ENCODE data around the gene PSMB5. TPM values are rescaled to one million over a fixed set of nuclear protein-coding genes. Genes with fewer than 3 reads are reported as not detected.

The PSMB5 gene
- total RNA-seq, 1 donor from 2014 or later, result 183 TPM

DNA sequence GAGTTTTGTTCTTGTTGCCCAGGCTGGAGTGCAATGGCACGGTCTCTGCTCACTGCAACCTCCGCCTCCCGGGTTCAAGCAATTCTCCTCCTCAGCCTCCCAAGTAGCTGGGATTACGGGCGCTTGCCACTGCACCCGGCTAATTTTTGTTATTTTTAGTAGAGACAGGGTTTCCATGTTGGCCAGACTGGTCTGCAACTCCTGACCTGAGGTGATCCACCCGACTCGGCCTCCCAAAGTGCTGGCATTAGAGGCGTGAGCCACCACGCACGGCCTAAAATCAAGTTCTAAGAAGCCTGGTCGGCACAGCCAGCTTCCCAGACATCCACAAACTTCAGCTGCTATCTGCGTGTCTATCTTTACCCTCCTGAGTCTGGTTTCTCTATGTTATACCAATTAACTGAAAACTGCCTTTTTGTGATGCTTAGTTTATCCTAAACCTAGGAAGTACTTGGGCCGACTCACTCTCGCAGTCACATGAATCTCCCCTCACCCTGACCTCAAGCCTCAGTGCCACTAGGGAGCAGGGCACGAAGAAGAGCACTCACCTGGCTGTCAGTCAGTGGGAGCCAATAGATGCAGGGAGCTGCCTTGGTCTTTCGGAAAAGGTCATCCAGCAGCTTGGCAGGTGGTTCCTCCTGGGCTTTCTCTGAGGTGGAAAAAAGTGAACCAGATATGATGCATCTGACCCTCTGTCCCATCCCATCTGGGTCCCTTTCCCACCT is 26.0 kb upstream of the PSMB5 start:
- no peak overlapping the region for H3K9ac ChIP-seq (ENCODE audit: low read depth in 1 of 3, low read length in 3 of 3)
- no peaks in the 10 kb centered on the region for H3K9me3 ChIP-seq (ENCODE audit: control insufficient read depth in 3 of 3, low read length in 3 of 3)
- peaks cover 14 to 27% (median 18%) of the 10 kb centered on the region in 3 donors for H3K4me1 ChIP-seq (ENCODE audit: control insufficient read depth in 3 of 3, insufficient read depth in 3 of 3, low read length in 3 of 3)
- H3K27me3 ChIP-seq (ENCODE audit: control insufficient read depth in 3 of 3, insufficient read depth in 3 of 3, low read length in 3 of 3), result no peaks in the 10 kb centered on the region
- peaks cover 53 to 60% (median 57%) of the 10 kb centered on the region in 3 donors for H3K36me3 ChIP-seq (ENCODE audit: control insufficient read depth in 3 of 3, insufficient read depth in 3 of 3, low read length in 3 of 3)
- no peak overlapping the region for H3K27ac ChIP-seq (ENCODE audit: low read depth, low read length)
- H3K4me3 ChIP-seq (ENCODE audit: low read length in 3 of 3), result no peak overlapping the region

DNA sequence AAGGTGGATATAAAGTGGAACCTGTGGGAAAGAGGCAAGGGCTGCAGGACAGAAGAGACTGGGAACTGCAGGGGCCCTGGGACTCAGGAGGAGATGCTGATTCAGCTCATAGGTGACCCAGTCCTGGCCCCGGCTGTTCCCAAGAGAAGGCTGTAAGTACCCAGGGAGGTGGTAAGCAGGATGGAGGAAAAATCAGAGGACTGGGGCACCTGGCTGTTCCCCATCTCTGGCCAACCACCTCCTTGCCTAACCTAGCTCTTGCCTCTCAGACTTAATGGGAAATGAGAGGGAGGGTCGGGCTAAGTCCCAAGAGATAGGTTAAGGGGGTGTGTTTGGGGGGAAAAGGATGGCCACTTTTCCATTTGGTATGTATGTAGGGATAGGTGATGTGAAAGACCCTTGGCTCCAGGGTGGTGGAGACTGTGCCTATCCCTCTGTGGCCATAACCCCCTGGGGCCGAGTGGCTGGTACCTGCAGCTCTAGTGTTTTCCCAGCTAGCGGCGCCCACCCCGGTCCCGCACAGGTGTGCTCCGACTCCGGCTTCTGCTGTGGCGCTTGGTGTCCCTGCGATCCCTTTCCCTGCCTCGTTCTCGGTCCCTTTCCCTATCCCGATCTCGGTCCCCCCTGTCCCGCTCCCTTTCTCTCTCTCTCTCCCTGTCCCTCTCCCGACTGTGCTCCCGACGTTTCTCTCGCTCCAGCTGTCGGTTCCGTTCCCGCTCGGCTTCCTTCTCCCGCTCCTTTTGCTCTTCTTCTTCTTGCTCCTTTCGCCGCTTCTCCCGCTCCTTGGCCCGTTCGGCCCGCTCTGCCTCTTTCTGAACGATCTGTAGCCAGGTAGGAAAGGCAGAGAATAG is 24.2 kb upstream of the PSMB5 start:
- peaks cover 14 to 29% (median 18%) of the 10 kb centered on the region in 3 donors for H3K4me1 ChIP-seq (ENCODE audit: control insufficient read depth in 3 of 3, insufficient read depth in 3 of 3, low read length in 3 of 3)
- no peak overlapping the region for H3K9ac ChIP-seq (ENCODE audit: low read depth in 1 of 3, low read length in 3 of 3)
- H3K27ac ChIP-seq (ENCODE audit: low read depth, low read length), result no peak overlapping the region
- H3K9me3 ChIP-seq (ENCODE audit: control insufficient read depth in 3 of 3, low read length in 3 of 3), result no peaks in the 10 kb centered on the region
- no peak overlapping the region for H3K4me3 ChIP-seq (ENCODE audit: low read length in 3 of 3)
- no peaks in the 10 kb centered on the region for H3K27me3 ChIP-seq (ENCODE audit: control insufficient read depth in 3 of 3, insufficient read depth in 3 of 3, low read length in 3 of 3)
- peaks cover 43 to 44% (median 44%) of the 10 kb centered on the region in 3 donors for H3K36me3 ChIP-seq (ENCODE audit: control insufficient read depth in 3 of 3, insufficient read depth in 3 of 3, low read length in 3 of 3)

DNA sequence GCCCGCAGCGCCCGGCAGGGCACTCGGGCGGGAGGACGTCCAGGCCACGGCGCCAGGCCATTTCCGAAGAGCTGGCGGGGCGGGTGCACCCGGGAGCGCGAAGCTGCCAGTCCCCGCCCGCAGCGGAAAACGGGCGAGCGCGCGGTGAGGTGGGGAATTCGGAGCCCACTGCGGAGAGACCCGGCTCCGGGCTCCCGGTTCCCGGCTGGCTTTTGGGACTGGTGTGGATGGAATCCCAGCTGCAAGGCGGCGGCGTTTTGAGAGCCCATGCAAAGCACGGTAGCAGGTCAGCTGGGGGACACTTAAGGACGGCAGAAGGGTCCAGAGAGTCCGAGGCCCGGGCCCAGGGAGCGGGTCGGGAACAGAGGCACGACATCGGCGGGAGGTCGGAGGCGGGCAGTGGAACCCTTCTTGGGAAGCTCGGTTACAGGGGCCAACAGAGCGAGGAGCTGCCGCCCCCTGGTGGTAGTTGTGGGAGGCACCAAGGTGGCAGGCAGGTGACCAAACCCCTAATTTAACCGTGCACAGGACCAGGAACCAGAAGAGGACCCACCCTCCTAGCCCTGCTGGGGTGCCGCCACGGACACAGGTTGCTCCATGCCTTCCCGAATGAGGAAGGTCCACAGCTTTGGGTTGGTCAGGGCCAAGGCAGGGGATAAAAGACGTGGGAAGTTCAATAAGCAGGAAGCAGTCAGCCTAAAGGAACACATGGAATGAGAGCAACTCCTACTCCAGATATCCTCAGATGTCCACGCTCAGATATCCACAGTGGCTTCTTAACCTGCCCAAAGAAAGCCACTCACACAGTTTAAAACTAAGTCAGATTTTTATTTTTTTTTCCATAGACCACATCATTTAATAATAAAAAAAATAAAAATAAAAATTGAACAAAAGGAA is 23.3 kb upstream of the PSMB5 start:
- peaks cover 34 to 36% (median 35%) of the 10 kb centered on the region in 3 donors for H3K36me3 ChIP-seq (ENCODE audit: control insufficient read depth in 3 of 3, insufficient read depth in 3 of 3, low read length in 3 of 3)
- H3K27ac ChIP-seq (ENCODE audit: low read depth, low read length), result no peak overlapping the region
- no peaks in the 10 kb centered on the region for H3K9me3 ChIP-seq (ENCODE audit: control insufficient read depth in 3 of 3, low read length in 3 of 3)
- H3K4me3 ChIP-seq (ENCODE audit: low read length in 3 of 3), result peak overlapping the region; percentile 64 to 70 (median 67)
- peaks cover 14 to 29% (median 18%) of the 10 kb centered on the region in 3 donors for H3K4me1 ChIP-seq (ENCODE audit: control insufficient read depth in 3 of 3, insufficient read depth in 3 of 3, low read length in 3 of 3)
- H3K27me3 ChIP-seq (ENCODE audit: control insufficient read depth in 3 of 3, insufficient read depth in 3 of 3, low read length in 3 of 3), result no peaks in the 10 kb centered on the region
- H3K9ac ChIP-seq (ENCODE audit: low read depth in 1 of 3, low read length in 3 of 3), result peak overlapping the region in 2 of 3 donors; percentile 56 to 71

DNA sequence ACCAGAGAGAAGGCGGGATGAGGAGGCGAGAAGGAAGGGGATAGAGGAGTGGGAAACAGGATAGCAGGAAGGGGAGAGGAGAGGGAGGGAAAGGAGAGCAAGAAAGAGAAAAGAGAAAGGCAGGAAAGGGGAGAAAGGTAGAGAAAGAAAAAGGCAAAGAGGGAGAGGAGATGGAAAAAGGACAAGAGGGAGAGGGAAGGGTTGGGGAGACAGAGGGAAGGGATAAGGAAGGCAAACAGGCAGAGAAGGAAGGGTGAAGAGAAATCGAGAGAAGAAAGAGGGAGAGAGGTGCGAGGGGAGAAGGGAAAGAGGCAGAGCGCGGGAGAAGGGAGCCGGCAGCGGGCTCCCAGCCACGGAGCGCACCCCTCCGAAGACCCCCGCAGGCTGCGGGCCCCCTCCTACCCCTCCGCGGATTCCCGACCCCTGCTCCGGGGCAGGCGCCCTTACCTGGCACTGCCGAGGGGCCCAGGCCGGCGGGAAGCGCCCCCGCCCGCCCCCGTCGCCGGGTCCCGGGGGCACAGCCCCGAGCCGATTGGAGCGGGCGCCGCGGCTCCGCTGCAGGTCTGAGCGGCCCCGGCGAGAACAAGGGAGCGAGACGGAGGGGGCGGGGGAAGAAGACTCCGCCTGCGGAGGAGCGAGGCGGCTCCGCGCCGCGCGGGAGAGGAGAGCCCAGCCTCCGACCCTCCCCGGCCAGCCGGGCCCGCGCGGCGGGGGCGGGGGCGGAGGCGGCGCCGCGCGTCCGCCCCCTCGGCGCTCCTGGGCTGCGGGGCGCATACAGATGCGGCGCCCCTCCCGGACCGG is 22.5 kb upstream of the PSMB5 start, which contains the start of gene CDH24:
Gene CDH24 (minus strand): TSS at position 565 of the 801 bp plus-strand sequence. CDS start 1,787 bp downstream, outside the sequence.
- Histone ChIP-seq H3K27ac (ENCODE audit: low read depth, low read length) (no peak within 1 kb of the TSS), H3K36me3 (ENCODE audit: control insufficient read depth in 3 of 3, insufficient read depth in 3 of 3, low read length in 3 of 3) (peaks cover 26 to 27% (median 27%) of the 10 kb centered on the region in 3 donors), H3K4me1 (ENCODE audit: control insufficient read depth in 3 of 3, insufficient read depth in 3 of 3, low read length in 3 of 3) (peaks cover 12 to 23% (median 15%) of the 10 kb centered on the region in 3 donors), H3K9me3 (ENCODE audit: control insufficient read depth in 3 of 3, low read length in 3 of 3) (no peaks in the 10 kb centered on the region), H3K9ac (ENCODE audit: low read depth in 1 of 3, low read length in 3 of 3) (peak within 1 kb of the TSS; percentile 33 to 71 (median 56)), H3K4me3 (ENCODE audit: low read length in 3 of 3) (peak within 1 kb of the TSS; percentile 66 to 70 (median 67)), H3K27me3 (ENCODE audit: control insufficient read depth in 3 of 3, insufficient read depth in 3 of 3, low read length in 3 of 3) (no peaks in the 10 kb centered on the region)

DNA sequence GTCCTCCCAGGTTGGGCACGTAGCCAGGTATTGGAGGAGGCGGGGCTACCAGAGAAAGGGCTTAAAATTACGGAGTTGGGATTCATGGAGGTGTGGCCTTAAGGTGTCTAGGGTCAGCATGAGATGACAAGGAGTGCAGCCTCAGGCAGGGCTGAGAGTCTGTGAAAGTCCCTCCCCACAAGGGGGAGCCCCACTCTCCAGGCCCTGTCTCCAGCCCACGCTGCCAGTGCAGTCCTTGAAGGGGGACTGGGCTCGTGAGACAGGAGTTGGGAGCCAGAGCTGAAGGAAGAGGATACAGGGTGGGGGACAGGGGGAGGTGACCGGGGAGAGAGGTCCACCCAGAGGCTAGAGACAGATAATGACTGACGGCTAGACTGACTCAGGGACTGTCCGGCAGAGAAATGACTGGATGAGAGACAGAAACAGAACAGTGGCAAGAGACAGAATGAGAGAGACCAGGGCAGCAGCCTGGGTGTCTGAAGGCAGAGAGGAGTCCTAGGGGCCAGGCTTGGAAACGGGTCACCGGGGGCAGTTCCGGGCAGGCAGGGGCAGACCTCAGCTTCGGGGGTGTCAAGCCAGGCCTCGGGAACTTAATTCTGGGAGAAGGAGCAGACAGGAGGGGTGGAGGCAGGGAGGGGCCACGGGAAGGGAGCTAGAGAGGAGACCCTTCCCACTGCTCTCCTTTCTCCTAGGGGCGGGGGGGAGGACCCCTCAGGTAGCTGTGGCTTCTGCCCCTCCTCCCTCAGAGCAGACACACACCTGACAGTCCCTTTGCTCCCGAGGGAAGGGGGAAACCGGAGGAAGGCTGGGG is 21.6 kb upstream of the PSMB5 start:
- Histone ChIP-seq H3K27me3 (ENCODE audit: control insufficient read depth in 3 of 3, insufficient read depth in 3 of 3, low read length in 3 of 3) (no peaks in the 10 kb centered on the region), H3K4me1 (ENCODE audit: control insufficient read depth in 3 of 3, insufficient read depth in 3 of 3, low read length in 3 of 3) (peaks cover 10 to 20% (median 13%) of the 10 kb centered on the region in 3 donors), H3K36me3 (ENCODE audit: control insufficient read depth in 3 of 3, insufficient read depth in 3 of 3, low read length in 3 of 3) (peaks cover 23 to 24% (median 23%) of the 10 kb centered on the region in 3 donors), H3K9ac (ENCODE audit: low read depth in 1 of 3, low read length in 3 of 3) (peak overlapping the region in 1 of 3 donors; percentile 71), H3K4me3 (ENCODE audit: low read length in 3 of 3) (peak overlapping the region; percentile 22 to 67 (median 66)), H3K9me3 (ENCODE audit: control insufficient read depth in 3 of 3, low read length in 3 of 3) (no peaks in the 10 kb centered on the region), H3K27ac (ENCODE audit: low read depth, low read length) (no peak overlapping the region)

DNA sequence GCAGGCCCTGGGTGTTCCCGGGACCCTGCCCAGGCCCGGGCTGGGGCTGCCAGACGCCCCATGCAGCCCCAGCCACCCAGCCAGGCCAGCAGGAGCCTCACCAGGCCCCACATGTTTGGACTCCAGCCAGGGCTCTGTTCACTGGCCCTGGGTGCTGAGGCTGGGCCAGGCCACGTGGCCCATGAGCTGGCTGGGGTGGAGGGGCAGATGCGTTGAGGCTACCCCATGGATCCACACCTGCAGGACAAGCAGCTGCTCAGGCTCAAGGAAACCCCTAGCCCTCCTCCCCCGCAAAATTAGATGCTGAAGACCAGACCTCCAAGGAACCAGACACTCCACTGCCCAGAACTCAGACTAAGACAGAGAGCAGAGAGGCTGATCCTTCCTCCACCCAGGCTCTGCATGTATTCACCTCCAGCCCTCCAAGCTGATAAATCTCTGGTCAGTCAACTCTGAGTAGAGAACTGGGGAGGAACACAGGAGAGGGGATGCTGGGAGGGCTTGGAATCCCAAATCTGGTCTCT is 21.0 kb upstream of the PSMB5 start:
- Histone ChIP-seq H3K4me1 (ENCODE audit: control insufficient read depth in 3 of 3, insufficient read depth in 3 of 3, low read length in 3 of 3) (peaks cover 10 to 20% (median 13%) of the 10 kb centered on the region in 3 donors), H3K4me3 (ENCODE audit: low read length in 3 of 3) (no peak overlapping the region), H3K9ac (ENCODE audit: low read depth in 1 of 3, low read length in 3 of 3) (no peak overlapping the region), H3K27ac (ENCODE audit: low read depth, low read length) (no peak overlapping the region), H3K27me3 (ENCODE audit: control insufficient read depth in 3 of 3, insufficient read depth in 3 of 3, low read length in 3 of 3) (no peaks in the 10 kb centered on the region), H3K36me3 (ENCODE audit: control insufficient read depth in 3 of 3, insufficient read depth in 3 of 3, low read length in 3 of 3) (peaks cover 17 to 18% (median 17%) of the 10 kb centered on the region in 3 donors), H3K9me3 (ENCODE audit: control insufficient read depth in 3 of 3, low read length in 3 of 3) (no peaks in the 10 kb centered on the region)

DNA sequence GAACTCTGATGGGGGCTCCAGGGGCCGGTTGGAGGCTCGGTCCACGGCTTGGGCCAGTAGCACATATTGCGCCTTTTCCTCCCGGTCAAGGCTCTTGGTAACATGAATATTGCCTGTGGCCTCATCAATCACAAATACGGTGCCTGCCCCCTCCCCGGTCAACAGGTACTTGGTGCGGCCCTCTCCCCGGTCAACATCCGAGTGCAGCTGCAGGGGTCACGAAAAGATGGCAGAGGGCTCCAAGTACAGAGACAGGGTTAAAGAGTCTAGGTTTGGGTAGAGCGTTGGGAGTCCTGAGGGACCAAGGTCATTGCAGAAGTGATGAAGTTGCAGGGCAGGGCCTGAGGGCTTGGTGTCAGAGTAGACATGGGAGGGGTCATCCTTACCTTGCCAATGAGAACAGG is 20.4 kb upstream of the PSMB5 start:
- H3K27ac ChIP-seq (ENCODE audit: low read depth, low read length), result no peak overlapping the region
- H3K4me3 ChIP-seq (ENCODE audit: low read length in 3 of 3), result no peak overlapping the region
- no peak overlapping the region for H3K9ac ChIP-seq (ENCODE audit: low read depth in 1 of 3, low read length in 3 of 3)
- no peaks in the 10 kb centered on the region for H3K27me3 ChIP-seq (ENCODE audit: control insufficient read depth in 3 of 3, insufficient read depth in 3 of 3, low read length in 3 of 3)
- no peaks in the 10 kb centered on the region for H3K9me3 ChIP-seq (ENCODE audit: control insufficient read depth in 3 of 3, low read length in 3 of 3)
- H3K4me1 ChIP-seq (ENCODE audit: control insufficient read depth in 3 of 3, insufficient read depth in 3 of 3, low read length in 3 of 3), result peaks cover 10 to 20% (median 13%) of the 10 kb centered on the region in 3 donors
- H3K36me3 ChIP-seq (ENCODE audit: control insufficient read depth in 3 of 3, insufficient read depth in 3 of 3, low read length in 3 of 3), result peaks cover 12 to 14% (median 12%) of the 10 kb centered on the region in 3 donors

DNA sequence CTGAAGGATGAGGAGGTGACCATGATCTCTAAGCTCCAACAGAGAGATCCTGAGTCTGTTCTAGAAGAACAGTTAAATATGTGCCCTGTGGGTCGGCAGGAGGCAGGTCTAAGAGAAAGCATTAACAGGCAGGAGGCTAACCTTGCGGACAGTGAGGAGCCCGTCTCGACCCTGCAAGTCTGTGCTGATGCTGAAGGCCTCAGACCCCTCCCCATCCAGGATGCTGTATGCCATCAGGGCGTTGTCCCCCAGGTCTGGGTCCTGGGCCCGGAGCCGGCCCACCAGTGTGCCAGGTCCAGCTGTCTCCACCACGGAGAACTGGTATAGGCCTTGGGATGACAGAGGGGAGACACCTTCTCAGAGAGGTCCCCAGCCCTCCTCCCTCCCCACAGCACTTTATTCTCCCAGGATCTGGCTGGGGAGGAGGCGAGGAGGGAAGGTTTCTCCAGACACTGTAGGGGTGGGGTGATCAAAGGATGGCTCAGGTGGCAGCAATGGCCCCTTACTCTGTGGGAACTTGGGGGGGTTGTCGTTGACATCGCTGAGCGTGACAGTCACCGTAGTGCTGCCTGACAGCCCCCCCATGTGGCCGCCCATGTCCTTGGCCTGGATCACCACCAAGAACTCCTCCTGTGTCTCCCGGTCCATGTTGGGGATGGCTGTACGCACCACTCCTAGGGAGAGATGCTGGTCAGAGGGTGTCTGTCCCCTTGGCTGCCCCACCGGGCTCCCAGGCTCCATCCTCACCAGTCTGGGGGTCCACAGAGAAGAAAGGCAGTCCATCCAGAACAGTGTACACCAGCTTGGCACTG is 19.5 kb upstream of the PSMB5 start:
- Histone ChIP-seq H3K36me3 (ENCODE audit: control insufficient read depth in 3 of 3, insufficient read depth in 3 of 3, low read length in 3 of 3) (peaks cover 7% of the 10 kb centered on the region in 3 donors), H3K4me3 (ENCODE audit: low read length in 3 of 3) (no peak overlapping the region), H3K27ac (ENCODE audit: low read depth, low read length) (no peak overlapping the region), H3K4me1 (ENCODE audit: control insufficient read depth in 3 of 3, insufficient read depth in 3 of 3, low read length in 3 of 3) (peaks cover 10 to 20% (median 13%) of the 10 kb centered on the region in 3 donors), H3K9me3 (ENCODE audit: control insufficient read depth in 3 of 3, low read length in 3 of 3) (no peaks in the 10 kb centered on the region), H3K9ac (ENCODE audit: low read depth in 1 of 3, low read length in 3 of 3) (no peak overlapping the region), H3K27me3 (ENCODE audit: control insufficient read depth in 3 of 3, insufficient read depth in 3 of 3, low read length in 3 of 3) (no peaks in the 10 kb centered on the region)

Measured in skeletal muscle tissue (tissue), 4 donors.